ENCODE results near the gene RARB. TPM values are rescaled to one million over a fixed set of nuclear protein-coding genes. Genes with fewer than 3 reads are reported as not detected.

The RARB gene
- total and polyA plus RNA-seq, 9 donors, result 3.5 to 13.4 (median 7.9) TPM

DNA sequence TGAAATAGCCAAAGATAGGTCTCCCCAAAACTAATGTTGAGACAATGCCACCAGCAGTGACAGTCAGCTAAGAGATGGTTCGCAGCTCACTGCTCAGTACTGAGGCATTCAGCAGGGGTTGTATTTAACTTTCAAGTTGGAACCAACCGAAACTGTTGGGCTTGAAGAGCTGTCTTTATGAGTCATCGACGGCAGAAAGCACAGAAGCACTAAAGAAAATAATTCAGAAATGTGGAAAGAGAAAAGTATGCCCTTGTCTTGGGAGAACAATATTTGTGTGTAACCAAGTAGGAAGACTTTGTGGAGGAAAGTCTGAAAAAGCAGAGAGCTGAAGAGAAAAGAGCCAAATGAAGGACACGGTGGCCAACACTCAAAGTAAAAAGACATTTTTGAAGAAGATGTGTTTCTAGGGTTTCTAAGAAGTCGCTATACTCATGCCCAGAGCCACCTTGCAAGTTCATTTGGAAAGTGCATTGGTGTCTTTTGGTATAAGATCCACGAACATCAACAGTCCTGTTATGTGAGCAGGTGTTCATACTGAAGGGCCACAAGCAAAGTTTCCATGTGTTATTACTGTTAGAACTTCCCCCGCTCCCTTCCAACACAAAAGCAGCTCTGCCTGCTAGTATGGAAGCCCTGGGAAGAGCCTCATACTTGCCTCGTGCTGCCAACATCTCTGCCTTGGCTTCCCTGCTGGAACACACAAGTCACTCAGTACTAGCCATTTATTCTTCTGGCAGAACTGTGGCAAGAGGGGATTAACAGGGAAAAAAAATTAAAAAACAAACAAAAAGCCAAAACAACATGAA, 4.1 kb upstream of the RARB start:
- Histone ChIP-seq H3K36me3 (no peaks in the 10 kb centered on the region), H3K9me3 (no peaks in the 10 kb centered on the region), H3K27me3 (no peaks in the 10 kb centered on the region), H3K27ac (no peak overlapping the region), H3K4me1 (ENCODE audit: insufficient read depth) (peaks cover 8% of the 10 kb centered on the region), H3K4me3 (no peak overlapping the region)
- DNase-seq, result no peak
- intact Hi-C loops (cut with DNase I), result loop anchor here in 1 of 4 donors (10.0 kb wide), 1 partner anchor 131 kb away; no protein-coding TSS in a partner anchor
- 53 to 55% (median 54%) methylated on average over 9 of the region's 9 CpGs for WGBS, 3 donors
- TF ChIP-seq POLR2A (IDR thresholded peaks at IDR 0.05) (no peak), EP300 (IDR thresholded peaks at IDR 0.05) (no peak)
- TF ChIP-seq, protein P1, sequence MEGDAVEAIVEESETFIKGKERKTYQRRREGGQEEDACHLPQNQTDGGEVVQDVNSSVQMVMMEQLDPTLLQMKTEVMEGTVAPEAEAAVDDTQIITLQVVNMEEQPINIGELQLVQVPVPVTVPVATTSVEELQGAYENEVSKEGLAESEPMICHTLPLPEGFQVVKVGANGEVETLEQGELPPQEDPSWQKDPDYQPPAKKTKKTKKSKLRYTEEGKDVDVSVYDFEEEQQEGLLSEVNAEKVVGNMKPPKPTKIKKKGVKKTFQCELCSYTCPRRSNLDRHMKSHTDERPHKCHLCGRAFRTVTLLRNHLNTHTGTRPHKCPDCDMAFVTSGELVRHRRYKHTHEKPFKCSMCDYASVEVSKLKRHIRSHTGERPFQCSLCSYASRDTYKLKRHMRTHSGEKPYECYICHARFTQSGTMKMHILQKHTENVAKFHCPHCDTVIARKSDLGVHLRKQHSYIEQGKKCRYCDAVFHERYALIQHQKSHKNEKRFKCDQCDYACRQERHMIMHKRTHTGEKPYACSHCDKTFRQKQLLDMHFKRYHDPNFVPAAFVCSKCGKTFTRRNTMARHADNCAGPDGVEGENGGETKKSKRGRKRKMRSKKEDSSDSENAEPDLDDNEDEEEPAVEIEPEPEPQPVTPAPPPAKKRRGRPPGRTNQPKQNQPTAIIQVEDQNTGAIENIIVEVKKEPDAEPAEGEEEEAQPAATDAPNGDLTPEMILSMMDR (IDR thresholded peaks at IDR 0.05), result no peak

DNA sequence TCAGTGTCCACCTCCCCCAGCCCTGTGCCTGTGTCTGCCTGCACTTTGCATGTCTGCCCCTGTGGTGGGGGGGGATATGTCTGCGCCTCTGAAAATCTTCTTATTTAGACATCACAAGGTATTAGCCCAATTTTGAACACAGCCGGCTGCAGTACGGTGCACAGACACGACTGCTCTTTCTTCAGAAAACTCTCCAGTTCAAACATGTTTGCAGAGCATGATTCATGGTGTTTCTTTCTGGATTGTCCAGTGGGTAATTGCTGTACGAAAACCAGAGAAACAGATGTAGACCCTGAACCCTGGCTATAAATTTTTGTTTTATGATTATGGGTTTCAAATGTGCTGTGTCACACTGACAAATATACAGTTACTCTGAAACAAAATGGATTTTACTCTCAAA, 3.4 kb upstream of the RARB start:
- peak in 2 of 5 donors; percentile 30 to 36 for DNase-seq
- Histone ChIP-seq H3K9me3 (no peaks in the 10 kb centered on the region), H3K27ac (no peak overlapping the region), H3K36me3 (no peaks in the 10 kb centered on the region), H3K27me3 (no peaks in the 10 kb centered on the region), H3K4me1 (ENCODE audit: insufficient read depth) (peaks cover 8% of the 10 kb centered on the region), H3K4me3 (no peak overlapping the region)
- TF ChIP-seq, protein P1 (IDR thresholded peaks at IDR 0.05), result no peak
- TF ChIP-seq EP300 (IDR thresholded peaks at IDR 0.05) (no peak), POLR2A (IDR thresholded peaks at IDR 0.05) (no peak)
- 28 to 31% (median 30%) methylated on average over 5 of the region's 5 CpGs for WGBS, 3 donors
- intact Hi-C loops (cut with DNase I), result loop anchor here in 1 of 4 donors (10.0 kb wide), 1 partner anchor 130 kb away; no protein-coding TSS in a partner anchor

DNA sequence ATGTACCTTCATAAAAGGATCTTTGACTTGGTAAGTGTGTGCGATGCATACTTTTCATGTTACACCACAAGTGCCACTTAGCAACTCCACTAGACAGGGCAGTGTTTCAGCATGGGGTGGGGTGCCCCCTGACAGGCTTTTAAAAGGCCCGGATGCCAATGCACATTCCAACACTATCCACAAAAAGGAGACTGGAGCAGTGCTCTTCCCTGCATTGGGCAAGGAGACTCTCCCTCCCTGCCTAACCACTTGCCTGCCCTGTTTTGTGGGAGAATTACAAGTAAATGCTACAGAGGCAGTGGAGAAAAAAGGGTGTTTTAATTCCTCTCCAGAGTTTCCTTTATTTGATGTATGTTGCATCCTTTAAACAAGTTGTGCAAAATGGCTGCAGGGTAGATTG, 1.7 kb upstream of the RARB start:
- Histone ChIP-seq H3K36me3 (no peaks in the 10 kb centered on the region), H3K4me1 (ENCODE audit: insufficient read depth) (peaks cover 8% of the 10 kb centered on the region), H3K9me3 (no peaks in the 10 kb centered on the region), H3K4me3 (no peak overlapping the region), H3K27ac (no peak overlapping the region), H3K27me3 (no peaks in the 10 kb centered on the region)
- TF ChIP-seq EP300 (IDR thresholded peaks at IDR 0.05) (no peak), POLR2A (IDR thresholded peaks at IDR 0.05) (no peak)
- TF ChIP-seq, protein P1 (IDR thresholded peaks at IDR 0.05), result no peak
- intact Hi-C loops (cut with DNase I), result loop anchor here in 1 of 4 donors (10.0 kb wide), 1 partner anchor 128 kb away; no protein-coding TSS in a partner anchor
- WGBS, 3 donors, result 60 to 79% (median 61%) methylated on average over 2 of the region's 2 CpGs
- no peak for DNase-seq

DNA sequence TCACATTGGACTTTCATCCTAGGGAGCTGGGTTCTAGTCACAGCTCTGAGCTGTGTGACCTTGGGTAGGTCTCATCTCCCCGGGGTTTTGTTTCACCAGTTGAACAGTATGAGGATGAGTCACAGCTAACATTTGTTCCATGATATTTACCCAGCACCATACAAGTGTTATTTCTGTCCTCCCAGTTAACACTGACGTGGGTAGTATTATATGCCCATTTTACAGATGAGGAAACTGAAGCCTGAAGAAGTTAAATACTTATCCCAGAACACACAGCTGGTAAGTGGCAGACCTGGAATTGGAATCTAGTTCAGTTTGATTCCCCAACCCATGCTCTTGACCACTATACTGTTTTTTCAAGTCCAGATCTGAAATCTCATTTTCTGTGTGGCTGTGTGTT, 908 bp upstream of the RARB start:
- H3K27me3 ChIP-seq, result no peaks in the 10 kb centered on the region
- intact Hi-C loops (cut with DNase I), result loop anchor here in 1 of 4 donors (10.0 kb wide), 1 partner anchor 128 kb away; no protein-coding TSS in a partner anchor
- WGBS, 3 donors, result 29 to 39% (median 31%) methylated on average over 2 of the region's 2 CpGs
- TF ChIP-seq EP300 (IDR thresholded peaks at IDR 0.05), result no peak
- TF ChIP-seq POLR2A (IDR thresholded peaks at IDR 0.05), result no peak
- TF ChIP-seq, protein P1 (IDR thresholded peaks at IDR 0.05), result no peak
- H3K27ac ChIP-seq, result peak overlapping the region; percentile 75 to 88
- DNase-seq, result no peak
- peak overlapping the region; percentile 59 for H3K4me3 ChIP-seq
- H3K36me3 ChIP-seq, result no peaks in the 10 kb centered on the region
- H3K4me1 ChIP-seq (ENCODE audit: insufficient read depth), result peaks cover 8% of the 10 kb centered on the region
- no peaks in the 10 kb centered on the region for H3K9me3 ChIP-seq
